ENCODE results near the gene PDE6C.

- TF ChIP-seq REST (IDR thresholded peaks at IDR 0.05; ENCODE audit: insufficient read depth in 1 of 2, low read depth in 2 of 2, low read length in 2 of 2) (no peak), SIN3A (IDR thresholded peaks at IDR 0.05; ENCODE audit: borderline replicate concordance, insufficient read depth, low read length) (no peak), TAF1 (IDR thresholded peaks at IDR 0.05; ENCODE audit: borderline replicate concordance, insufficient read depth, low read length) (no peak)
Measured at GRCh38 chr10:93711891-93712290, 99.6 kb downstream of the PDE6C start.
